Astrocyte of the cerebellum (primary cell): ENCODE data around the gene CCDC78.
A peak's percentile ranks its signal among the peaks of the same experiment; 100 is the strongest.

Experiments used
- DNase-seq: peaks from one replicate; pipeline ENCODE4 v3.0.0-alpha.2; 2011; ENCODE audit warnings: low read depth
- H3K4me3 ChIP-seq: 2 replicates; pipeline ENCODE4 v1.5.1; 2011; ENCODE audit warnings: mild to moderate bottlenecking, low read depth, low read length, moderate library complexity
- CTCF ChIP-seq: IDR thresholded peaks from 2 replicates; pipeline ENCODE4 v1.5.1; 2012; ENCODE audit warnings: low read length, low read depth, moderate library complexity, mild to moderate bottlenecking; ENCODE audit errors: missing control alignments
- in situ Hi-C: cut with HindIII; loops from 2 replicates; pipeline ENCODE4 v1.10.0; 2017; ENCODE audit warnings: low sequenced_read_pairs

The CCDC78 gene

GRCh38 chr16:732332-732731 is 6.1 kb upstream of the CCDC78 start:
- in situ Hi-C loops, result no loop called here
- no peak for TF ChIP-seq CTCF
- no peak for DNase-seq
- no peak overlapping the region for H3K4me3 ChIP-seq

- TF ChIP-seq CTCF, result no peak
- in situ Hi-C loops, result no loop called here
- H3K4me3 ChIP-seq, result no peak overlapping the region
- DNase-seq, result no peak
These were observed 4.6 kb upstream of the CCDC78 start for GRCh38 chr16:730666-731509.

- no peak overlapping the region for H3K4me3 ChIP-seq
- no peak for TF ChIP-seq CTCF
- in situ Hi-C loops, result no loop called here
- no peak for DNase-seq
These were observed 3.8 kb upstream of the CCDC78 start for GRCh38 chr16:729768-730665.

- H3K4me3 ChIP-seq, result peak overlapping the region; percentile 60
- no peak for DNase-seq
- no peak for TF ChIP-seq CTCF
- in situ Hi-C loops, result no loop called here
These were observed 2.9 kb upstream of the CCDC78 start for GRCh38 chr16:728890-729744.

GRCh38 chr16:728131-728889 is 2.1 kb upstream of the CCDC78 start:
- in situ Hi-C loops, result no loop called here
- TF ChIP-seq CTCF, result no peak
- DNase-seq, result no peak
- peak overlapping the region; percentile 60 for H3K4me3 ChIP-seq
